Body of pancreas (tissue), 4 donors: ENCODE measurements around the gene PRSS38.

ENCODE experiments used
- CTCF ChIP-seq, 7 experiments: fragments of 450-650 bp in 4 of 7; fragments of 200-600 bp in 3 of 7; sonication (generic) in 3 of 7; IDR thresholded peaks; one replicate each; pipeline ENCODE4 v1.5.1; 2016 to 2019; ENCODE audit warnings: antibody characterized with exemption in 7 of 7
- POLR2A ChIP-seq, 3 donors: fragments of 450-650 bp; IDR thresholded peaks; one replicate each; pipeline ENCODE4 v1.6.1; 2016; ENCODE audit warnings: antibody characterized with exemption in 3 of 3, mild to moderate bottlenecking in 2 of 3

GRCh38 chr1:227846265-227846858 is 30.9 kb downstream of the PRSS38 start:
- TF ChIP-seq CTCF (IDR thresholded peaks at IDR 0.05) (no peak), POLR2A (IDR thresholded peaks at IDR 0.05) (no peak)
